Activated naive CD4-positive, alpha-beta T cell treated with anti-CD3 and anti-CD28 coated beads, Interleukin-2, amount 50 U/mL, for 72 hours (primary cell): ENCODE results near the gene GRAP2. TPM values are rescaled to one million over a fixed set of nuclear protein-coding genes. Genes with fewer than 3 reads are reported as not detected.

Experiments
- ATAC-seq, 2 donors: fragments of 150-1000 bp; cut with Tn5 transposase; 2 replicates each; pipeline ENCODE4 v1.10.0; 2021; ENCODE audit warnings: mild to moderate bottlenecking in 2 of 2, moderate library complexity in 2 of 2
- DNase-seq, 2 donors: peaks; one replicate each; pipeline ENCODE4 v3.0.0; 2021 to 2022; ENCODE audit warnings: low spot score in 2 of 2
- H3K27ac Mint-ChIP-seq, 2 donors: one replicate each; pipeline ENCODE4 v1.8.0; 2022; ENCODE audit warnings: mild to moderate bottlenecking in 2 of 2, mixed read lengths in 2 of 2
- H3K36me3 Mint-ChIP-seq, 2 donors: one replicate each; pipeline ENCODE4 v1.8.0; 2022; ENCODE audit warnings: mixed read lengths in 2 of 2
- H3K9me3 Mint-ChIP-seq, 2 donors: one replicate each; pipeline ENCODE4 v1.8.0; 2022; ENCODE audit warnings: mixed read lengths in 2 of 2
- total RNA-seq, 2 donors: library from RNA; stranded (reverse); gene quantifications; one replicate each; pipeline ENCODE4 v1.2.3, GENCODE V29; 2022

GRAP2 gene
- total RNA-seq, 2 donors from 2014 or later, result 42.4 to 54.6 TPM

GRCh38 chr22:39913321-39913720, 12.4 kb downstream of the GRAP2 start:
- Mint-ChIP-seq H3K27ac (peak overlapping the region; percentile 78 to 95), H3K36me3 (no peaks in the 10 kb centered on the region), H3K9me3 (no peaks in the 10 kb centered on the region)
- no peak for ATAC-seq
- no peak for DNase-seq

DNA sequence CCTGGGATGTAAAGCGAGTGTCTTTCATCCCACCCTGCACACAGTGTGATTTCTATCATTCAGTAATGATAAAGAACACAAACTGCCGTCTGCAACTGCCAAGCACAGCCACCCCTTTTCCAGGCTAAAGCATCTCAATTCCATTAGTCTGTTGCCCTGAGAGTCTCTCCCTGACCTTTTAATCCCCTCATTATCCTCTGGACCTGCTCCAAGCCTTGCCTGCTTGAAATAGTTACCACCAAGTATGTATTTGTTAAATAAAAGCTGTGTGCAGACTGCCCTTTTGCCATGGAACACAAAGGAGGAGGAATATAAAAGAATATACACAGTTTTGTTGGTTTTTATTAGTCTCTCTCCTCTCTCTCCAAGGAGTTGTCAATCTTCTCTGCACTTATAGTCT, 13.0 kb downstream of the GRAP2 start:
- ATAC-seq (no peak), DNase-seq (no peak)
- Mint-ChIP-seq H3K27ac (peak overlapping the region; percentile 44 to 95), H3K9me3 (no peaks in the 10 kb centered on the region), H3K36me3 (no peaks in the 10 kb centered on the region)

GRCh38 chr22:39914584-39914983, 13.7 kb downstream of the GRAP2 start:
- Mint-ChIP-seq H3K9me3 (no peaks in the 10 kb centered on the region), H3K27ac (peak overlapping the region in 1 of 2 donors; percentile 95), H3K36me3 (no peaks in the 10 kb centered on the region)
- DNase-seq (no peak), ATAC-seq (no peak)

- peak in 1 of 2 donors; percentile 19 for ATAC-seq
- Mint-ChIP-seq H3K27ac (peak overlapping the region; percentile 57 to 67), H3K9me3 (no peaks in the 10 kb centered on the region), H3K36me3 (no peaks in the 10 kb centered on the region)
- DNase-seq, result no peak
Measured at GRCh38 chr22:39915295-39915726, 14.4 kb downstream of the GRAP2 start.

GRCh38 chr22:39916496-39916895, 15.6 kb downstream of the GRAP2 start:
- Mint-ChIP-seq H3K27ac (peak overlapping the region; percentile 45 to 57), H3K36me3 (no peaks in the 10 kb centered on the region), H3K9me3 (no peaks in the 10 kb centered on the region)
- ATAC-seq (no peak), DNase-seq (no peak)

GRCh38 chr22:39917197-39917643, 16.3 kb downstream of the GRAP2 start:
- DNase-seq, result no peak

GRCh38 chr22:39917776-39918495, 17.1 kb downstream of the GRAP2 start:
- ATAC-seq, result no peak
- Mint-ChIP-seq H3K27ac (peak overlapping the region; percentile 62 to 81), H3K36me3 (no peaks in the 10 kb centered on the region), H3K9me3 (no peaks in the 10 kb centered on the region)
- no peak for DNase-seq

More at GRCh38 chr22:39917197-39917643, 16.3 kb downstream of the GRAP2 start:
- Mint-ChIP-seq H3K36me3 (no peaks in the 10 kb centered on the region), H3K9me3 (no peaks in the 10 kb centered on the region), H3K27ac (peak overlapping the region; percentile 15 to 62)
- no peak for ATAC-seq

- Mint-ChIP-seq H3K36me3 (no peaks in the 10 kb centered on the region), H3K27ac (peak overlapping the region; percentile 80 to 95), H3K9me3 (no peaks in the 10 kb centered on the region)
- DNase-seq (peak in 1 of 2 donors; percentile 63), ATAC-seq (peak; percentile 81)
Measured at GRCh38 chr22:39920134-39920743, 19.4 kb downstream of the GRAP2 start.

DNA sequence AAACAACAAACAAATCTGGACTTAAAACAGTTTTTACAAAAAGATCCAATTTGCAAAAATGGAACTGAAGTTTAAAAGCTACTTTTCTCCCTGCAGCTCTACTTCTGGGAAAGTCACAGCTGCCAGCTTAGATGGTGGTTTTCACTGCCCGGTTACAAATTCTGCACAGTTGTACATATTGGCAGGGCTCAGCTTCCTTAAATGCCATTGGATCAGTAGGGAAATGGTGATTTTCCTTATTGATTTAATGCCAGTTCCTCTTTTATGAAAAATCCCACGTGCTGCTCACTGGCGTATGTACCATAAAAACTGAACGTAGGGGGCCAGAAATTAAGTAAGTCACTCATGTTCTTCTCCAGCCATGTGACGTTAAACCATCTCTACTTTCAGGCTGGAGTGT, 22.8 kb downstream of the GRAP2 start:
- Mint-ChIP-seq H3K27ac (no peak overlapping the region), H3K9me3 (no peaks in the 10 kb centered on the region)

GRCh38 chr22:39924286-39924685, 23.4 kb downstream of the GRAP2 start:
- H3K36me3 Mint-ChIP-seq, result peaks cover 13 to 19% of the 10 kb centered on the region in 2 donors
- H3K9me3 Mint-ChIP-seq, result no peaks in the 10 kb centered on the region
- ATAC-seq (no peak), DNase-seq (no peak)
- H3K27ac Mint-ChIP-seq, result peak overlapping the region in 1 of 2 donors; percentile 11

More for the DNA sequence above, 22.8 kb downstream of the GRAP2 start:
- peaks cover 13 to 17% of the 10 kb centered on the region in 2 donors for H3K36me3 Mint-ChIP-seq
- ATAC-seq, result no peak
- DNase-seq, result no peak

DNA sequence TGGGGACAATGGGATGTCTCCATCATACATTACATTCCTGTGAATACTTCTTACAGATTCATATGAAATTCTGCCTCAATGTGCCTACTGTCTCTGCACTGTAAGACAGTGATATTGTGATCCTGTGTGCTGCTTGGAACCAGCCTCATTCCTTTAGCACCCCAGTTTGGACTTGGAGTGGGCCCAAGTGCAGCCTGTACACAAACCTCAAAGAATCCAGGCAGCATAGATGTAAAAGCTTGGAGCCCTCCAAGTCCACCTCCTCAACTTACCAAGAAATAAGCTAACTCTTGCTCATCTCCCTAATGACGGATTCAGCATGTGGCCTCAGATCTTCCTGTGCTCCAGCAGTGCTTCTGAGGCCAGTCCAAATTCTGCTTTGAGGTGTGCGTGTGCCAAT, 24.4 kb downstream of the GRAP2 start:
- Mint-ChIP-seq H3K27ac (peak overlapping the region in 1 of 2 donors; percentile 87), H3K9me3 (no peaks in the 10 kb centered on the region), H3K36me3 (peaks cover 13 to 19% of the 10 kb centered on the region in 2 donors)
- ATAC-seq (no peak), DNase-seq (no peak)

- Mint-ChIP-seq H3K9me3 (no peaks in the 10 kb centered on the region), H3K27ac (peak overlapping the region in 1 of 2 donors; percentile 87), H3K36me3 (peaks cover 13 to 19% of the 10 kb centered on the region in 2 donors)
- ATAC-seq (peak; percentile 21 to 23), DNase-seq (no peak)
Measured at GRCh38 chr22:39925909-39926679, 25.2 kb downstream of the GRAP2 start.

- Mint-ChIP-seq H3K9me3 (no peaks in the 10 kb centered on the region), H3K36me3 (peaks cover 13 to 19% of the 10 kb centered on the region in 2 donors), H3K27ac (peak overlapping the region in 1 of 2 donors; percentile 86)
- no peak for ATAC-seq
- DNase-seq, result no peak
Measured at GRCh38 chr22:39926753-39927152, 25.9 kb downstream of the GRAP2 start.

DNA sequence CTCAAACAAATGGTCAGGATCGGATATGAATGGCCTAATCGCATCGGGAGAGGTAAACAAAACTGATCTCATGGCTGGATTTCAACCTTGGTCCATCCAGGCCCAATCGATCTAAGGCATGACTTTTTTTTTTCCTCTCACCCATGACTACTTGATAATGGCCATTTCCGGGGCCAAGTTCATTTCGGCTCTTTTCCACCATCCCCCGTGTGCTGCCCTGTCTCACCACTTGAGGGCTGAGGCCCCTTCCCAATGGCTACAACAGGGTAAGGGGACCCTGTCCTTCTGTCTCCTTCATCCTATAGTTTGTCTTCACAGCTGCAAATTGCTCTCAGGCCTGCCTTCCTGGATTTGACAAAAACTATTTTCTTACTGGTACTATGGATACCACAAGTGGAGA, 26.7 kb downstream of the GRAP2 start:
- ATAC-seq (peak; percentile 50 to 62), DNase-seq (no peak)
- Mint-ChIP-seq H3K9me3 (no peaks in the 10 kb centered on the region), H3K36me3 (peaks cover 13 to 19% of the 10 kb centered on the region in 2 donors), H3K27ac (peak overlapping the region in 1 of 2 donors; percentile 88)

GRCh38 chr22:39928536-39929520, 27.9 kb downstream of the GRAP2 start:
- ATAC-seq (peak; percentile 22 to 37), DNase-seq (no peak)
- H3K27ac Mint-ChIP-seq, result peak overlapping the region in 1 of 2 donors; percentile 48
- no peaks in the 10 kb centered on the region for H3K9me3 Mint-ChIP-seq
- H3K36me3 Mint-ChIP-seq, result peaks cover 13 to 19% of the 10 kb centered on the region in 2 donors

GRCh38 chr22:39931251-39931650, 30.4 kb downstream of the GRAP2 start:
- Mint-ChIP-seq H3K36me3 (peaks cover 13 to 25% of the 10 kb centered on the region in 2 donors), H3K9me3 (no peaks in the 10 kb centered on the region), H3K27ac (no peak overlapping the region)
- peak; percentile 30 to 49 for ATAC-seq
- no peak for DNase-seq
